Heart left ventricle (tissue), 16 donors: ENCODE data around the gene RSU1. TPM values are rescaled to one million over a fixed set of nuclear protein-coding genes. Genes with fewer than 3 reads are reported as not detected.

Experiments
- ATAC-seq, 4 donors: fragments of 200-7000 bp; cut with Tn5 transposase; one replicate each; pipeline ENCODE4 v1.9.1; 2020 to 2022; ENCODE audit warnings: moderate library complexity in 4 of 4, mild to moderate bottlenecking in 3 of 4, moderate number of reproducible peaks in 1 of 4
- DNase-seq, 5 donors: peaks; one replicate each; pipeline ENCODE4 v3.0.0-alpha.2; 2020
- H3K27ac ChIP-seq, 12 donors: fragments of 200-600 bp; sonication (generic) in 4 of 12; one replicate each; pipeline versions ENCODE4 v1.5.0 to v1.8.0; 2016 to 2022; ENCODE audit warnings: mild to moderate bottlenecking in 2 of 12
- H3K27me3 ChIP-seq, 9 donors: fragments of 200-600 bp; sonication (generic) in 2 of 9; one replicate each; pipeline versions ENCODE4 v1.5.1 to v1.8.0; 2016 to 2022; ENCODE audit warnings: mild to moderate bottlenecking in 3 of 9
- H3K36me3 ChIP-seq, 9 donors: fragments of 200-600 bp; sonication (generic) in 2 of 9; one replicate each; pipeline versions ENCODE4 v1.5.0 to v1.8.0; 2018 to 2022; ENCODE audit warnings: mild to moderate bottlenecking in 2 of 9
- H3K4me1 ChIP-seq, 12 donors: fragments of 200-600 bp; sonication (generic) in 4 of 12; one replicate each; pipeline versions ENCODE4 v1.5.0 to v1.8.0; 2016 to 2022; ENCODE audit warnings: mild to moderate bottlenecking in 3 of 12
- H3K4me3 ChIP-seq, 12 donors: fragments of 200-600 bp; sonication (generic) in 4 of 12; one replicate each; pipeline versions ENCODE4 v1.5.0 to v1.8.0; 2017 to 2022; ENCODE audit warnings: mild to moderate bottlenecking in 9 of 12, moderate library complexity in 4 of 12
- H3K9me3 ChIP-seq, 12 donors: fragments of 200-600 bp; sonication (generic) in 4 of 12; one replicate each; pipeline versions ENCODE4 v1.5.0 to v1.8.0; 2016 to 2022; ENCODE audit warnings: mild to moderate bottlenecking in 1 of 12
- POLR2A ChIP-seq, 2 donors: fragments of 450-650 bp; IDR thresholded peaks; one replicate each; pipeline ENCODE4 v1.6.1; 2017; ENCODE audit warnings: antibody characterized with exemption in 2 of 2, mild to moderate bottlenecking in 2 of 2, moderate library complexity in 2 of 2
- WGBS, 4 donors: extraction: QIAGEN DNeasy Blood & Tissue Kit in 2 of 4; methylation state at CpG; one replicate each; pipeline versions ENCODE4 v1.1.5 to v1.1.7; 2013 to 2018; 5-methylcytosine and 5-hydroxymethylcytosine counted together
- intact Hi-C, 10 donors: fragments of 100-400 bp; cut with DNase I; formaldehyde crosslinking; loops; one replicate each; pipeline versions ENCODE4 v1.11.1 to v1.14.2; 2022
- polyA plus RNA-seq, 2 donors: library from polyadenylated mRNA; stranded (reverse); fragments of 200-250 nt; gene quantifications; one replicate each; pipeline ENCODE4 v1.2.3, GENCODE V29; 2013
- total RNA-seq, 9 donors: library from RNA; depleted of rRNA in 2 of 9; stranded (reverse); fragments of >200 nt in 2 of 9; fragmentation: NEBNext Ultra II Directional in 3 of 9; extraction: Animal tissue kit (Norgen Biotek cat#: 25700) in 3 of 9; gene quantifications; one replicate each; pipeline versions ENCODE4 v1.1.0 to v1.2.4, GENCODE V29; 2016 to 2023
- TF ChIP-seq, protein P1 (sequence below), 12 donors: fragments of 200-600 bp; sonication (generic) in 4 of 12; IDR thresholded peaks; one replicate each; pipeline versions ENCODE4 v1.5.0 to v1.8.0; 2018 to 2022; ENCODE audit warnings: antibody characterized with exemption in 12 of 12, mild to moderate bottlenecking in 5 of 12
- donor health status: ischemic (EF 13 %, LVEDD 7.1; RV severe dilation, severe dysfunction).
- donor health status: healthy with polysubstance abuse.
- donor health status: DM: no; HTN: yes; CAD: no.
- donor health status: DM: no; HTN: no; CAD: no.
- donor health status: ischemic (EF 25% LVEDD 6.9; RV normal size, moderate dysfunction).
- donor health status: ischemic (EF 25% LVEDD 5.7; RV mildly dilated, moderate dysfunction).
- donor health status: healthy.
- donor health status: DM: yes; HTN: yes; CAD: no.
- donor health status: ischemic (EF 35%, LVEDD 5.7; RV mildly dilated, moderate dysfunction).
- donor health status: nonischemic (EF 11% LVEDD 7.7; RV severe dilation, severe dysfunction).
- donor health status: DM: yes; HTN: yes; CAD: no.
- donor health status: PGD.
- donor health status: ischemic (EF 29% LVEDD 5.4; RV normal size, mild dysfunction).
- donor health status: nonischemic (EF 23%, LVEDD 6.1; RV moderate dilation, normal function).

Gene RSU1
- total and polyA plus RNA-seq, 11 donors: 29.6 to 84.1 (median 53.0) TPM

- Histone ChIP-seq H3K27ac (no peak overlapping the region), H3K36me3 (no peaks in the 10 kb centered on the region), H3K27me3 (peaks cover 0 to 13% (median 2%) of the 10 kb centered on the region in 9 donors), H3K4me3 (no peak overlapping the region), H3K9me3 (peaks cover 0 to 2% (median 0%) of the 10 kb centered on the region in 12 donors), H3K4me1 (peaks cover 0 to 5% (median 0%) of the 10 kb centered on the region in 12 donors)
- intact Hi-C loops: loop anchor here in 6 of 10 donors (10.0 kb wide), 3 partner anchors 151 to 639 kb away; no protein-coding TSS in a partner anchor
- DNase-seq: no peak
- WGBS, 4 donors: 64 to 75% (median 73%) methylated on average over 3 of the region's 3 CpGs
- TF ChIP-seq, protein P1, sequence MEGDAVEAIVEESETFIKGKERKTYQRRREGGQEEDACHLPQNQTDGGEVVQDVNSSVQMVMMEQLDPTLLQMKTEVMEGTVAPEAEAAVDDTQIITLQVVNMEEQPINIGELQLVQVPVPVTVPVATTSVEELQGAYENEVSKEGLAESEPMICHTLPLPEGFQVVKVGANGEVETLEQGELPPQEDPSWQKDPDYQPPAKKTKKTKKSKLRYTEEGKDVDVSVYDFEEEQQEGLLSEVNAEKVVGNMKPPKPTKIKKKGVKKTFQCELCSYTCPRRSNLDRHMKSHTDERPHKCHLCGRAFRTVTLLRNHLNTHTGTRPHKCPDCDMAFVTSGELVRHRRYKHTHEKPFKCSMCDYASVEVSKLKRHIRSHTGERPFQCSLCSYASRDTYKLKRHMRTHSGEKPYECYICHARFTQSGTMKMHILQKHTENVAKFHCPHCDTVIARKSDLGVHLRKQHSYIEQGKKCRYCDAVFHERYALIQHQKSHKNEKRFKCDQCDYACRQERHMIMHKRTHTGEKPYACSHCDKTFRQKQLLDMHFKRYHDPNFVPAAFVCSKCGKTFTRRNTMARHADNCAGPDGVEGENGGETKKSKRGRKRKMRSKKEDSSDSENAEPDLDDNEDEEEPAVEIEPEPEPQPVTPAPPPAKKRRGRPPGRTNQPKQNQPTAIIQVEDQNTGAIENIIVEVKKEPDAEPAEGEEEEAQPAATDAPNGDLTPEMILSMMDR (IDR thresholded peaks at IDR 0.05): no peak
- TF ChIP-seq POLR2A (IDR thresholded peaks at IDR 0.05): no peak
- ATAC-seq: no peak
Measured at GRCh38 chr10:16544099-16544498, 273.1 kb downstream of the RSU1 start.
